ENCODE measurements around the gene CARNS1.

The CARNS1 gene

DNA sequence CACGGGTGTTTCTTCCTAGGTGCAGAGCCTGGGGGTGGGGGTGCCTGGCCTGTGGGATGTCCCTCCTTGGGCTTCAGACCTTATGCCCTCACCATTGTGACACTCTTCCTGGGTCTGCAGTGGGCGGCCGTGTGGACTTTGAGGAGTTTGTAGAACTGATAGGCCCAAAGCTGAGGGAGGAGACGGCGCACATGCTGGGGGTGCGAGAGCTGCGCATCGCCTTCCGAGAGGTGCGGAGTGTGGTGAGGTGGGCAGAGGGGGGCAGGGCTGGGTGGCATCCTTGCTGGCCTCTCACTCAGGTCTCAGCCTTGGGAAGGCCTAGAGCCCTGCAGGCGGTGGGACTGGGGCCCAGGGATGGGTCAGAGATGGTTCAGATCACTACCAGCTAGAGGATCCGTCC lies 42.0 kb downstream of the CARNS1 start:
- ChIA-PET POLR2A (no interaction called here), CTCF (no interaction called here)
- Histone ChIP-seq H3K36me3 (ENCODE audit: control insufficient read depth in 4 of 4, insufficient read depth in 4 of 4, low read length in 3 of 4) (no peaks in the 10 kb centered on the region), H3K27ac (ENCODE audit: insufficient read depth in 1 of 2, low read depth in 1 of 2, low read length in 2 of 2, poor library complexity in 1 of 2, severe bottlenecking in 2 of 2) (no peak overlapping the region), H3K27me3 (replicated peaks in 2 of 5; ENCODE audit: control insufficient read depth in 4 of 5, insufficient read depth in 5 of 5, low read length in 4 of 5) (no peaks in the 10 kb centered on the region), H3K4me3 (ENCODE audit: control insufficient read depth in 1 of 7, extremely low read depth in 1 of 7, insufficient read depth in 4 of 7, low read depth in 2 of 7, low read length in 6 of 7) (no peak overlapping the region), H3K9me3 (ENCODE audit: control extremely low read depth in 1 of 5, control insufficient read depth in 4 of 5, insufficient read depth in 2 of 5, low read depth in 1 of 5, low read length in 4 of 5) (no peaks in the 10 kb centered on the region), H3K4me1 (ENCODE audit: control extremely low read depth in 1 of 4, control insufficient read depth in 4 of 4, insufficient read depth in 4 of 4, low read length in 3 of 4) (peaks cover 0 to 11% (median 5%) of the 10 kb centered on the region in 4 experiments)
- DNase-seq = no peak
- WGBS (ENCODE audit: insufficient coverage) = 96% methylated on average over 10 of the region's 12 CpGs

DNA sequence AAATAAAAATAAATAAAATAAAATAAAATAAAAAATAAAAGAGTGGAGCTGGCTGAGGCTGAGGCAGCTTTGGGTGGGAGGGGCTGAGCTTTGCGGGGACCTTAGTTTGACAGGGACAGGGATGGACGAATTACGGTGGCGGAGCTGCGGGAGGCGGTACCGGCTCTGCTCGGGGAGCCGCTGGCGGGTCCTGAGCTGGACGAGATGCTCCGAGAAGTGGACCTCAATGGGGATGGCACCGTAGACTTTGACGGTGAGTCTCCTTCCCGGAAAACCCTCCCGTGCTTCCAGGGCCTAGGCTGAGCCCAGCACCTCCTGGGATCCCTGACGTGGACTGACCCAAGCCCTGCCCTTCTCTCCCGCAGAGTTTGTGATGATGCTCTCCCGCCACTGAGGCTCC lies 42.8 kb downstream of the CARNS1 start:
- DNase-seq = no peak
- H3K4me3 ChIP-seq (ENCODE audit: control insufficient read depth in 1 of 7, extremely low read depth in 1 of 7, insufficient read depth in 4 of 7, low read depth in 2 of 7, low read length in 6 of 7) = no peak overlapping the region
- no peaks in the 10 kb centered on the region for H3K9me3 ChIP-seq (ENCODE audit: control extremely low read depth in 1 of 5, control insufficient read depth in 4 of 5, insufficient read depth in 2 of 5, low read depth in 1 of 5, low read length in 4 of 5)
- ChIA-PET CTCF (no interaction called here), POLR2A (no interaction called here)
- H3K4me1 ChIP-seq (ENCODE audit: control extremely low read depth in 1 of 4, control insufficient read depth in 4 of 4, insufficient read depth in 4 of 4, low read length in 3 of 4) = peaks cover 0 to 11% (median 5%) of the 10 kb centered on the region in 4 experiments
- WGBS (ENCODE audit: insufficient coverage) = 98% methylated on average over 17 of the region's 19 CpGs
- no peaks in the 10 kb centered on the region for H3K27me3 ChIP-seq (replicated peaks in 2 of 5; ENCODE audit: control insufficient read depth in 4 of 5, insufficient read depth in 5 of 5, low read length in 4 of 5)
- peaks cover 0 to under 1% (median 0%) of the 10 kb centered on the region in 4 experiments for H3K36me3 ChIP-seq (ENCODE audit: control insufficient read depth in 4 of 4, insufficient read depth in 4 of 4, low read length in 3 of 4)
- no peak overlapping the region for H3K27ac ChIP-seq (ENCODE audit: insufficient read depth in 1 of 2, low read depth in 1 of 2, low read length in 2 of 2, poor library complexity in 1 of 2, severe bottlenecking in 2 of 2)

DNA sequence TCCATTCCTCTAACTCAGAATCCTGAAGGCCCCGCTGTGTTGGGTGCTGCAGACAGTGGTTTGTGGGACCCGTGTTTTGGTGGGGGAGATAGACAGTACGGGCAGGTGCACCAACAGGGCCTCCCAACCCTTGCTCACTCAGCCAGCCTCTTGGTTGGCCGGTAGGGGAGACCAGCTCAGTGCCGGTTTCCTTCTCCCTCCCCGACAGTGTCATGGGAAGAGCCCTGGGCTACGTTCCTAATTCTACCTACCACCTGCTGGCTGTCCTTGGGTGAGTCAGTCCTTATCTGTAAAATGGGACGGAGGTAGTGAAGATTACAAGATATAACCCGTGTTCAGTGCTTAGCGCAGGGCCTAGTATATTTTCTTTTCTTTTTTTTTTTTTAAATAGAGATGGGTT lies 47.7 kb downstream of the CARNS1 start:
- Histone ChIP-seq H3K36me3 (ENCODE audit: control insufficient read depth in 4 of 4, insufficient read depth in 4 of 4, low read length in 3 of 4) (peaks cover 0 to 2% (median 0%) of the 10 kb centered on the region in 4 experiments), H3K9me3 (ENCODE audit: control extremely low read depth in 1 of 5, control insufficient read depth in 4 of 5, insufficient read depth in 2 of 5, low read depth in 1 of 5, low read length in 4 of 5) (no peaks in the 10 kb centered on the region), H3K4me3 (ENCODE audit: control insufficient read depth in 1 of 7, extremely low read depth in 1 of 7, insufficient read depth in 4 of 7, low read depth in 2 of 7, low read length in 6 of 7) (no peak overlapping the region), H3K27me3 (replicated peaks in 2 of 5; ENCODE audit: control insufficient read depth in 4 of 5, insufficient read depth in 5 of 5, low read length in 4 of 5) (no peaks in the 10 kb centered on the region), H3K4me1 (ENCODE audit: control extremely low read depth in 1 of 4, control insufficient read depth in 4 of 4, insufficient read depth in 4 of 4, low read length in 3 of 4) (peaks cover 3 to 40% (median 25%) of the 10 kb centered on the region in 4 experiments), H3K27ac (ENCODE audit: insufficient read depth in 1 of 2, low read depth in 1 of 2, low read length in 2 of 2, poor library complexity in 1 of 2, severe bottlenecking in 2 of 2) (peak overlapping the region in 1 of 2 experiments; percentile 88)
- WGBS (ENCODE audit: insufficient coverage) = 100% methylated on average over 3 of the region's 10 CpGs
- no peak for DNase-seq
- POLR2A ChIA-PET = no interaction called here
- CTCF ChIA-PET = interaction anchor here (0.7 kb wide), 1 partner anchor 22 kb away, joined by 3 read pairs; no protein-coding TSS in a partner anchor

DNA sequence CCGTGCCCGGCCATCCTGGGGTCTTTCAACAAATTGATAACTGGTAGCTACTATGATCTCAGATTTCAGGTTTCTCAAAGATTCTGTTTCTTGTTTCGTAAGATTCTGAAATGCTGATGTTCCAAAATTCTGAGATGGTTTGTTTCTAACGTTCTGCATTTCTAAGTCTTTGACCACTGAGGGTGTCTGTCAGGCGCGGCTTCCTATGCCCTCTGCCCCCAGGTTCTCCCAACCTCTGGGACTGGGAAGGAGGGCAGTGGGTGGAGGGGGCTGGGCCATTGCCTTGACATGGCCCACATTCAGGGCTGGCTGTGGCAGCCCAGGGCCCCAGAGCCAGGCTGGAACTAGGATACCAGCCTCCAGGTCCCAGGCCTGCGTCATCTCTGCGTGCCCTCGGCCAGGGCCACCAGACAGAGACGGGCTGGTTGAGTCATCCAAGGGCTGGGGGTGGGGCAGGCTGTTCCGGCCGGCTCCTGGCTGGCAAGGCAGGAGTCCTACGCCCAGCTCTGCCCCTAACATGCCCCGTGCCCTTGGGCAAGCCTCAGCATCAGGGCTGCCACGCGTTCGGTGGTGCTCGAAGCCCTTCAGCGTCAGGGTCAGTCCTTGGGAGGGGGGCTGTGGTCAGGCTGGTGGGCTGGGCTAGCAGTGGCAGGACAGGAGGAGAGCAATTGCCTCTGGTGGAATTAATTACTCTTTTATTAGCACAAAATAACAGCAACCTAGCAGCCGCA lies 48.4 kb downstream of the CARNS1 start:
- peaks cover 0 to 2% (median 0%) of the 10 kb centered on the region in 4 experiments for H3K36me3 ChIP-seq (ENCODE audit: control insufficient read depth in 4 of 4, insufficient read depth in 4 of 4, low read length in 3 of 4)
- ChIA-PET POLR2A (no interaction called here), CTCF (interaction anchor here (0.7 kb wide), 1 partner anchor 23 kb away, joined by 3 read pairs; no protein-coding TSS in a partner anchor)
- H3K27me3 ChIP-seq (replicated peaks in 2 of 5; ENCODE audit: control insufficient read depth in 4 of 5, insufficient read depth in 5 of 5, low read length in 4 of 5) = no peaks in the 10 kb centered on the region
- H3K9me3 ChIP-seq (ENCODE audit: control extremely low read depth in 1 of 5, control insufficient read depth in 4 of 5, insufficient read depth in 2 of 5, low read depth in 1 of 5, low read length in 4 of 5) = no peaks in the 10 kb centered on the region
- no peak for DNase-seq
- peaks cover 3 to 46% (median 31%) of the 10 kb centered on the region in 4 experiments for H3K4me1 ChIP-seq (ENCODE audit: control extremely low read depth in 1 of 4, control insufficient read depth in 4 of 4, insufficient read depth in 4 of 4, low read length in 3 of 4)
- peak overlapping the region in 6 of 7 experiments; percentile 8 to 69 (median 54) for H3K4me3 ChIP-seq (ENCODE audit: control insufficient read depth in 1 of 7, extremely low read depth in 1 of 7, insufficient read depth in 4 of 7, low read depth in 2 of 7, low read length in 6 of 7)
- WGBS (ENCODE audit: insufficient coverage) = 94% methylated on average over 19 of the region's 20 CpGs
- H3K27ac ChIP-seq (ENCODE audit: insufficient read depth in 1 of 2, low read depth in 1 of 2, low read length in 2 of 2, poor library complexity in 1 of 2, severe bottlenecking in 2 of 2) = peak overlapping the region in 1 of 2 experiments; percentile 88

DNA sequence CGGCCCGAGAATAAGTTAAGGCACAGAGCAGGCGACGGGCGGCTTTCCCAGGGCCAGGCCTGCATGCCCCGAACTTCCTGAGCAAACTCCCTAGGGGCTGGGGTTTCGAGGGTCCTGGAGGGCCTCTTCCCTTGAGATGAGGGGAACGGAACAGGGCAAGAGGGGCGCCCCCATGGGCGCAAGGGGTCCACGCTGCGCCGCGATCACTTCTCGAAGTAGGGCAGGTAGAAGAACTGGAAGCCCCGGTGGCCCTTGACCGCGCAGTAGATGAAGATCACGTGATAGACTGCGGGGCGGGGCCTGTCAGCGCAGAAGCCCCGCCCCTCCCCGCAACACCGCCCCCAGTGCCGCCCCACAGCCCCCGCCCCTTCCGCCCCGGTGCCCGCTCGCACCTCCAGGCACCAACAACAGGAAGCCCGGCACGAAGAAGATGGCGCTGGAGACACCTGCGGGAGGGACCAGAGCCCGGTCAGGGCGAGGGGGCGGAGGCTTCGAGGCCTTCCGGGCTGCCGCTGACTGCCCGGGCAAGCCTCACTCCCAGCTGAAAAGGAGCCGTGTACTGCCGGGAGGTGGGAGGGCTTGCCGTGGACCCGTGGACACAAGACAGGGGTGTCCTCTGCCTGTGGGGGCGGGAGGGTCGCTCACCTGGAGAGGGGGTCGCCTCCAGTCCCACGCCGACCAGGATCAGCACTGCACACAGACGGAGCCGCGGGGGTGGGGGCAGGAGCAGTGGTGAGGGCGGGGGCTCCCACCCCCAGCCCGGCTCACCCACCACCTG lies 49.1 kb downstream of the CARNS1 start:
- Histone ChIP-seq H3K4me3 (ENCODE audit: control insufficient read depth in 1 of 7, extremely low read depth in 1 of 7, insufficient read depth in 4 of 7, low read depth in 2 of 7, low read length in 6 of 7) (peak overlapping the region; percentile 34 to 91 (median 74)), H3K9me3 (ENCODE audit: control extremely low read depth in 1 of 5, control insufficient read depth in 4 of 5, insufficient read depth in 2 of 5, low read depth in 1 of 5, low read length in 4 of 5) (no peaks in the 10 kb centered on the region), H3K36me3 (ENCODE audit: control insufficient read depth in 4 of 4, insufficient read depth in 4 of 4, low read length in 3 of 4) (peaks cover 0 to 2% (median 0%) of the 10 kb centered on the region in 4 experiments), H3K27me3 (replicated peaks in 2 of 5; ENCODE audit: control insufficient read depth in 4 of 5, insufficient read depth in 5 of 5, low read length in 4 of 5) (no peaks in the 10 kb centered on the region), H3K27ac (ENCODE audit: insufficient read depth in 1 of 2, low read depth in 1 of 2, low read length in 2 of 2, poor library complexity in 1 of 2, severe bottlenecking in 2 of 2) (peak overlapping the region; percentile 77 to 88), H3K4me1 (ENCODE audit: control extremely low read depth in 1 of 4, control insufficient read depth in 4 of 4, insufficient read depth in 4 of 4, low read length in 3 of 4) (peaks cover 3 to 50% (median 32%) of the 10 kb centered on the region in 4 experiments)
- peak; percentile 86 to 93 (median 90) for DNase-seq
- ChIA-PET POLR2A (interaction anchor here (1.2 to 1.5 kb wide), 2 partner anchors 27 to 73 kb away, joined by 3 to 5 read pairs; partner anchors contain the start of genes PTPRCAP and RAD9A), CTCF (interaction anchor here (0.9 to 1.3 kb wide), 3 partner anchors 24 to 77 kb away, joined by 3 read pairs; no protein-coding TSS in a partner anchor)
- 11% methylated on average over 41 of the region's 56 CpGs for WGBS (ENCODE audit: insufficient coverage)

DNA sequence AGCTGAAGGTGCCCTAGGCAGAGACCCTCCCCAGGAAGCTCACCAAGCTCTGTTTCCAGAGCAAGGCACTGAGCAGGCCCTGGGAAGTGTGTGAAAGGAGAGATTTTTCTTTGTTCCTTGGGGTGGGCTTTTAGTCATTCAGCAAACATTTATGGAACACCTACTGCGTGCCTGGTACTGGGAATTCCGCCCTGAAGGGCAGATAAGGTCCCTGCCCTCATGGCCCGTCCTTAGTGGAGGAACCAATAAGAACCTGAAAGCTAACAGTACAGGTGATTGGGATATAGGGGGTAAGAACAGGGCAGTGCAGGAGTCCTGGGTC lies 49.7 kb downstream of the CARNS1 start:
- Histone ChIP-seq H3K9me3 (ENCODE audit: control extremely low read depth in 1 of 5, control insufficient read depth in 4 of 5, insufficient read depth in 2 of 5, low read depth in 1 of 5, low read length in 4 of 5) (no peaks in the 10 kb centered on the region), H3K27me3 (replicated peaks in 2 of 5; ENCODE audit: control insufficient read depth in 4 of 5, insufficient read depth in 5 of 5, low read length in 4 of 5) (no peaks in the 10 kb centered on the region), H3K4me3 (ENCODE audit: control insufficient read depth in 1 of 7, extremely low read depth in 1 of 7, insufficient read depth in 4 of 7, low read depth in 2 of 7, low read length in 6 of 7) (peak overlapping the region; percentile 34 to 91 (median 74)), H3K36me3 (ENCODE audit: control insufficient read depth in 4 of 4, insufficient read depth in 4 of 4, low read length in 3 of 4) (peaks cover 0 to 2% (median 0%) of the 10 kb centered on the region in 4 experiments), H3K4me1 (ENCODE audit: control extremely low read depth in 1 of 4, control insufficient read depth in 4 of 4, insufficient read depth in 4 of 4, low read length in 3 of 4) (peaks cover 3 to 46% (median 32%) of the 10 kb centered on the region in 4 experiments), H3K27ac (ENCODE audit: insufficient read depth in 1 of 2, low read depth in 1 of 2, low read length in 2 of 2, poor library complexity in 1 of 2, severe bottlenecking in 2 of 2) (peak overlapping the region; percentile 77 to 88)
- WGBS (ENCODE audit: insufficient coverage) = 75% methylated on average over 3 of the region's 3 CpGs
- ChIA-PET POLR2A (interaction anchor here (1.2 to 1.5 kb wide), 2 partner anchors 28 to 74 kb away, joined by 3 to 5 read pairs; partner anchors contain the start of genes PTPRCAP and RAD9A), CTCF (interaction anchor here (0.9 to 1.3 kb wide), 4 partner anchors 18 to 77 kb away, joined by 3 read pairs; no protein-coding TSS in a partner anchor)
- no peak for DNase-seq

Data from common myeloid progenitor, CD34-positive (primary cell).